ENCODE measurements around the gene COBL.

Gene COBL

DNA sequence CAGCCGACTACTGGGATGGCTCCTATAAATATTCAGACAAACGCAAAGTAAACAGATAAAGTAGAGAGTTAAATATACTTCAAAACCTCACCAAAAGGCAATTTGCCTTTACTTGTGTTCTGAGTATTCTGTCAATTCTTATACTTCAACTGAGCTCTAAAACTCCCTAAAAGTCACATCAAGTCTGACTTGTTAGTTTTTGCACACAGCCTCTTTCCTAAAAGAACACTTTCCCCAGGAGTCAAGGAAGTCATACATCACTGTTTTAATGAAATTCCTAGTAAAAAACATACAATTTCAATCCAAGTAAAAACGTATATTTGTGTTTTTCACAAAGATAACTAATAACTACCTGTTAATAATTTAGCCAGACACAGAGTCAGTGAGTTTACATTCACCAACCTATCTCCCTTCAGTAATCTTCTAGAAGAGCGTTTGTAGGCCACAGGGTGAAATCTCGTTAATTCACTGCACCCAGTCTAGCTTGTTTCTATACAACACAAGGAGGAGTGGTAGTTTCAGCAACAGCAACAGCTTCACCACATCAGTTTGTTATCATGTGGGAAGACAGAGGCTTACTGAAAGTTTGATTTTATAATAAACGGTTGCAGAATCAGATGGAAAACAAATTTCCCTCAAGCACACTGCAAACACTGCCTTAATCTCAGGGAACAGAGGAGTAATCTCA, 2.7 kb downstream of the COBL start:
- DNase-seq (ENCODE audit: low read depth), result no peak
- no peak overlapping the region for H3K4me3 ChIP-seq (ENCODE audit: low read length)
- TF ChIP-seq, protein P1, sequence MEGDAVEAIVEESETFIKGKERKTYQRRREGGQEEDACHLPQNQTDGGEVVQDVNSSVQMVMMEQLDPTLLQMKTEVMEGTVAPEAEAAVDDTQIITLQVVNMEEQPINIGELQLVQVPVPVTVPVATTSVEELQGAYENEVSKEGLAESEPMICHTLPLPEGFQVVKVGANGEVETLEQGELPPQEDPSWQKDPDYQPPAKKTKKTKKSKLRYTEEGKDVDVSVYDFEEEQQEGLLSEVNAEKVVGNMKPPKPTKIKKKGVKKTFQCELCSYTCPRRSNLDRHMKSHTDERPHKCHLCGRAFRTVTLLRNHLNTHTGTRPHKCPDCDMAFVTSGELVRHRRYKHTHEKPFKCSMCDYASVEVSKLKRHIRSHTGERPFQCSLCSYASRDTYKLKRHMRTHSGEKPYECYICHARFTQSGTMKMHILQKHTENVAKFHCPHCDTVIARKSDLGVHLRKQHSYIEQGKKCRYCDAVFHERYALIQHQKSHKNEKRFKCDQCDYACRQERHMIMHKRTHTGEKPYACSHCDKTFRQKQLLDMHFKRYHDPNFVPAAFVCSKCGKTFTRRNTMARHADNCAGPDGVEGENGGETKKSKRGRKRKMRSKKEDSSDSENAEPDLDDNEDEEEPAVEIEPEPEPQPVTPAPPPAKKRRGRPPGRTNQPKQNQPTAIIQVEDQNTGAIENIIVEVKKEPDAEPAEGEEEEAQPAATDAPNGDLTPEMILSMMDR (conservative IDR thresholded peaks at IDR 0.05; ENCODE audit: low read length), result no peak

DNA sequence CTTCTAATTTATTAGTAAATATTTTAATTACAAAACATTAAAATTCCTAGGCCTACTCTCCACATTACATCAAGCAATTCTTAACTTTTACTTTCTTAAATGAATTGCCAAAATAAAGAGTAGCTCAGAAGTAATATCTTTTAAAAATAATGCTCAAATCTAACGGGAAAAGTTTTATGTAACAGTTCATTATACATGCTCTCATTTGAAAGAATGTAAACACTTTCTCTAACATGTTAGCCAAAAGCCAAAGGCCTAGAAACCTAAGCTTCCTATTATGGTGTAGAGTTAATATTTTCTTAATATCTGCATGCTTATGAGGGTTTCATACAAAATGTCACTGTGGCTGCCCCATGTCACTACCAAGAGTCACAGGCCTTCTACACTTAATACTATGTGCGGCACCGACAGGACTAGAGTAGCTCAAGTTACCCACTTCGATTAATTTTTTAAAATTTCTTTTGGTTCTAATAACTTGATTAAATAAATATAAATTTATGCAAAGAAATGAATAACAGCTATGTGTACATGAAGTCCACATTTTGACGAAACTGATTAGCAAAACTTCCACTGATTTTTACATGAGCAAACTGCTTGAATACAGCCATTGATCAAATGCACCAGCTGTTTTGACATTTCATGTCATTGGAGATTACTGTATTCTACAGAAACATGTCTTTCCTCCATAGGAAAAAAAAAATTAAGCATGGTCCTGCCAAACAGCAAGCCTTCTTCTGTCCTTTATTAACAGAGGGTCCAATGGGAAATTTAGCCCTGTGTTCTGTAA, 3.5 kb downstream of the COBL start:
- DNase-seq (ENCODE audit: low read depth), result no peak
- TF ChIP-seq, protein P1 (conservative IDR thresholded peaks at IDR 0.05; ENCODE audit: low read length), result no peak
- H3K4me3 ChIP-seq (ENCODE audit: low read length), result no peak overlapping the region

DNA sequence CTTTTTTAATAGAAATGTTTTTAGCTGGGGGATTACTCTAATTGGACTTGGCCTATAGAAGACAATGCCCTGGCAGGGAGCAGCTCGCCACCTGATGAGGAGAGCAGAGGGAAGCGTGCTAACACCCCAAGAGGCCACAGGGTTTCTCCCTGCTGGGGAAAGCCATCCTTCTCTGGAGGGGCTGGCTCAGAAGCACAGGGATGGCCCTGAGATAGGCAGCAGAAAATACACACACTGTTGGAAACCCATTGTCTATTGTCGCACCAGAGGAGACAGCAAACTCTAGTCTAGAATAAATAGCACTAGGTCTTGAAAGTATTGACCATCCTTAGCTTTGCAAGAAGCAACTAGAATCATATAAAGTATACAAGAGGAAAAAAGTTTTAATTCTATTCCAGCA, 5.4 kb downstream of the COBL start:
- TF ChIP-seq, protein P1 (conservative IDR thresholded peaks at IDR 0.05; ENCODE audit: low read length), result no peak
- DNase-seq (ENCODE audit: low read depth), result no peak
- no peak overlapping the region for H3K4me3 ChIP-seq (ENCODE audit: low read length)

DNA sequence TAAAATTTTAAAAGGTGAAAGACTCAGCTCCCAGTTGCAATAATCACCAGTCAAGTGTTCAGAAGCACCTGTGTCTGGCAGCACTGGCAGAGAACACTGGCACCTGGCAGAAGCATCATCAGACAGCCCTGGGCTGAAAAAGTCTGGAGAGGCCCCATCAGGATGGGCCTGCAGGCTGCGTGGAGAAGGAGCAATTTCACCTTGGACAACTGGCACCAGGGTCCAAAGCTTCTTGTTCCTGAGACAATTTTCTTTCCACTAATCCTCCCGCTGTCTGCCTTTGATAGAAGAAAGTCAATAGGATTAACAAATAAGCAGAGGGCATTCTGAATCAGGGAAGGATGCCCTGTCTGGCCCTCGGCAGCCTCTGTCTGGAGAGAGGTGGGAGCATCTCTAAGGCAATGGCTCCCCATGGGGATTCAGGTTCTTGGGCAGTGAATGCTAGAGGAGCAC, 6.5 kb downstream of the COBL start:
- H3K4me3 ChIP-seq (ENCODE audit: low read length), result no peak overlapping the region
- TF ChIP-seq, protein P1 (conservative IDR thresholded peaks at IDR 0.05; ENCODE audit: low read length), result no peak
- no peak for DNase-seq (ENCODE audit: low read depth)

DNA sequence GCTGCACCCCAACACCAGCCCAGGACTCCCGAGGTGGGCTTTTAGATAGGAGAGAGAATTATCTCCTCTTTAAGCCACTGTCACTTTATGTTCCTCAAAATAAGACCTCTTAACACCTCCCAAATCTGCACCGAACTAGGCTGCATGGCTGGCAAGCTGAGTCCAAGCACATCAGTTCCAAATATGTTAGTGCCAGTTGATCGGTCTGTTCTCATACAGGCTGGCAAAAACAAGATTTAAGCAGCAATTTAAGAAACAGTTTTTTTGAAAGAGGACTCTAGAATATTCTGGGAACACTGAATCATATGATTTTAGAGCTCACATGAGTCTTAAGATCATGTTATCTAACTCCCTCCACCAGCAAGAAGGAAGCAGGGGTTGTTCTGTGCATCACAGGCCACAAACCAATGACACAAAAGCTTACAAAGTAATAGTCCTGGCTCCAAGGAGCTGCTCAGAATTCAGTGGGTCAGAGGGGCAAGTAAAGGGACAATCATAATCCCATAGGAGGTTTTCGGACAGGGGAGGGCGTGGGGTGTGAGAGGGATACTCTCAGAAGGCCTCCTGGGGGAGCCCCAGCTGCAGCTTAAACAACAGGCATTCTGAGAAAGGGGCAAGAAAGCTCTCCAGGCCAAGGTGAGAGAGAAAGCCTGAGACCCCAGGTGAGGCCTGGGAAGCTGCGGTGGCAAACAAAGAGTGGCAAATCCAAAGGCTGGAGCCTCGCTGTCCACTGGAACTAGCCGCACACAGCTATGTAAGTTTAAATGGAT, 7.1 kb downstream of the COBL start:
- TF ChIP-seq, protein P1 (conservative IDR thresholded peaks at IDR 0.05; ENCODE audit: low read length), result no peak
- H3K4me3 ChIP-seq (ENCODE audit: low read length), result no peak overlapping the region
- no peak for DNase-seq (ENCODE audit: low read depth)

DNA sequence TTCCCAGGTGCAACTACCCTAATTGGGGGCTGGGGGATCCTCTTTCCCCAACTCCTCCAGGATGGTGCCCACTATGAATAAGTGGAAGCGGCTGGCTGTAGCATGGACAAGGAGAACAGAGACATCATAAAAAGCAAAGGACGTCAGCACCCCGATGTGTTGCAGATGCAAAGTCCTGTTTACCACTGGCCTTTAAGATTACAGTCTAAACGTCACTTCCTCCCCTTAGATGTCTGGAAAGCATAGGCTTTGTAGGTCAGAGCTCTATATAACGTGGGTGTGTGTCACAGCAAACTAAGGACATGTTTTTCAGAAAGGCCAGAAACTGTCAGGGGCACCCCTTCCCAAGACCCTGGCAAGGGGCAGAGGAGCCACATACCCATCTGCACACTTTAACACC, 7.9 kb downstream of the COBL start:
- TF ChIP-seq, protein P1 (conservative IDR thresholded peaks at IDR 0.05; ENCODE audit: low read length), result no peak
- H3K4me3 ChIP-seq (ENCODE audit: low read length), result no peak overlapping the region
- DNase-seq (ENCODE audit: low read depth), result no peak
